ELR (cell line): Measurements from ENCODE around the gene PSAP.
"Not testable (repeated sequence)": the region's sequence is repeated elsewhere in the genome, so short reads cannot be mapped to it uniquely, and the experiment has no call there.

ENCODE experiments used
- DNase-seq: peaks from one replicate; pipeline ENCODE4 v3.0.0-alpha.2; 2015; ENCODE audit warnings: low read depth

PSAP gene

GRCh38 chr10:71873582-71874211 is 22.6 kb upstream of the PSAP start:
- no peak for DNase-seq

- DNase-seq = not testable (repeated sequence)
Observed at GRCh38 chr10:71869601-71870000, 18.6 kb upstream of the PSAP start.

- peak; percentile 74 for DNase-seq
Observed at GRCh38 chr10:71868192-71868697, 17.2 kb upstream of the PSAP start.

- no peak for DNase-seq
Observed at GRCh38 chr10:71865561-71866041, 14.6 kb upstream of the PSAP start.

- DNase-seq = peak; percentile 75
Observed at GRCh38 chr10:71864911-71865361, 13.9 kb upstream of the PSAP start.

- DNase-seq = peak; percentile 54
Observed at GRCh38 chr10:71863203-71863602, 12.2 kb upstream of the PSAP start.

- peak; percentile 99 for DNase-seq
Observed at GRCh38 chr10:71860243-71861029, 9.4 kb upstream of the PSAP start.

- no peak for DNase-seq
Observed at GRCh38 chr10:71857934-71858890, 7.2 kb upstream of the PSAP start.

- DNase-seq = no peak
Observed at GRCh38 chr10:71856619-71857018, 5.6 kb upstream of the PSAP start.

- no peak for DNase-seq
Observed at GRCh38 chr10:71854031-71854430, 3.0 kb upstream of the PSAP start.

GRCh38 chr10:71852355-71852937 is 1.4 kb upstream of the PSAP start:
- DNase-seq = no peak

- not testable (repeated sequence) for DNase-seq
Observed at GRCh38 chr10:71851465-71852095, 529 bp upstream of the PSAP start.

GRCh38 chr10:71850021-71850742 is 869 bp downstream of the PSAP start:
- peak; percentile 38 for DNase-seq

- no peak for DNase-seq
Observed at GRCh38 chr10:71849461-71849908, 1.6 kb downstream of the PSAP start.

- DNase-seq = peak; percentile 65
Observed at GRCh38 chr10:71848325-71849275, 2.5 kb downstream of the PSAP start.

- no peak for DNase-seq
Observed at GRCh38 chr10:71847418-71847817, 3.6 kb downstream of the PSAP start.

GRCh38 chr10:71846816-71847215 is 4.2 kb downstream of the PSAP start:
- no peak for DNase-seq

- no peak for DNase-seq
Observed at GRCh38 chr10:71845410-71846405, 5.3 kb downstream of the PSAP start.
